Endodermal cell (in vitro differentiated cells): Measurements from ENCODE around the gene ODF4. TPM values are rescaled to one million over a fixed set of nuclear protein-coding genes. Genes with fewer than 3 reads are reported as not detected.
"Not testable (repeated sequence)": the region's sequence is repeated elsewhere in the genome, so short reads cannot be mapped to it uniquely, and the experiment has no call there.

Source experiments
- DNase-seq: peaks from one replicate; pipeline ENCODE4 v3.0.0-alpha.2; 2017
- H3K27ac ChIP-seq: 2 replicates; pipeline ENCODE4 v1.5.1; 2013; ENCODE audit warnings: mild to moderate bottlenecking, low read depth, low read length, moderate library complexity
- H3K27me3 ChIP-seq: 2 replicates; pipeline ENCODE4 v1.6.1; 2013; ENCODE audit warnings: mild to moderate bottlenecking, low read length, moderate library complexity; ENCODE audit not compliant: insufficient read depth, control insufficient read depth, poor library complexity, severe bottlenecking
- H3K36me3 ChIP-seq: 2 replicates; pipeline ENCODE4 v1.7.0; 2013; ENCODE audit warnings: mild to moderate bottlenecking, low read length, moderate library complexity; ENCODE audit not compliant: control insufficient read depth, insufficient read depth
- H3K4me1 ChIP-seq: one replicate; pipeline ENCODE4 v1.7.0; 2013; ENCODE audit warnings: low read length; ENCODE audit not compliant: control insufficient read depth, insufficient read depth
- H3K4me3 ChIP-seq: 2 replicates; pipeline ENCODE4 v1.5.1; 2013; ENCODE audit warnings: mild to moderate bottlenecking, low read length, moderate library complexity
- H3K9ac ChIP-seq: 2 replicates; pipeline ENCODE4 v1.6.1; 2013; ENCODE audit warnings: mild to moderate bottlenecking, low read length, moderate library complexity; ENCODE audit not compliant: poor library complexity, severe bottlenecking; ENCODE audit errors: extremely low read depth
- H3K9me3 ChIP-seq: 2 replicates; pipeline ENCODE4 v1.6.1; 2013; ENCODE audit warnings: mild to moderate bottlenecking, low read length, moderate library complexity; ENCODE audit not compliant: control insufficient read depth
- H3K27ac Mint-ChIP-seq: 2 replicates; pipeline ENCODE4 v1.8.0; 2020; ENCODE audit warnings: mixed read lengths
- H3K27me3 Mint-ChIP-seq: 2 replicates; pipeline ENCODE4 v1.8.0; 2021; ENCODE audit warnings: mild to moderate bottlenecking, mixed read lengths; ENCODE audit not compliant: insufficient read depth
- H3K36me3 Mint-ChIP-seq: 2 replicates; pipeline ENCODE4 v1.8.0; 2020; ENCODE audit warnings: low read depth, mixed read lengths
- H3K4me1 Mint-ChIP-seq: 2 replicates; pipeline ENCODE4 v1.8.0; 2020; ENCODE audit warnings: mixed read lengths
- H3K4me3 Mint-ChIP-seq: 2 replicates; pipeline ENCODE4 v1.8.0; 2020; ENCODE audit warnings: mild to moderate bottlenecking, moderate library complexity, mixed read lengths
- H3K9me3 Mint-ChIP-seq: 2 replicates; pipeline ENCODE4 v1.8.0; 2020; ENCODE audit warnings: mild to moderate bottlenecking, mixed read lengths
- CTCF ChIP-seq: fragments of 200-600 bp; sonication (generic); conservative IDR thresholded peaks from 2 replicates; pipeline ENCODE4 v1.5.0; 2021; ENCODE audit warnings: antibody characterized with exemption, mild to moderate bottlenecking
- WGBS, 2 experiments: methylation state at CpG; one replicate each; pipeline versions ENCODE4 v1.1.5 to v1.1.7; 2013; ENCODE audit warnings: missing lambda C conversion rate in 2 of 2, mixed read lengths in 1 of 2; ENCODE audit not compliant: insufficient coverage in 1 of 2, insufficient read length in 1 of 2; 5-methylcytosine and 5-hydroxymethylcytosine counted together
- total RNA-seq, 2 donors: library from RNA; stranded (reverse); fragmentation: NEBNext Ultra II Directional in 1 of 2; extraction: Animal tissue kit (Norgen Biotek cat#: 25700) in 1 of 2; gene quantifications; 2 replicates in 1 of 2; 3 replicates in 1 of 2; pipeline ENCODE4 v1.2.1, GENCODE V29; 2021

The ODF4 gene
- total RNA-seq, 2 donors from 2014 or later = not detected

GRCh38 chr17:8345052-8345690, 5.5 kb downstream of the ODF4 start:
- Histone ChIP-seq H3K27me3 (no peaks in the 10 kb centered on the region), H3K36me3 (no peaks in the 10 kb centered on the region), H3K27ac (no peak overlapping the region), H3K9me3 (no peaks in the 10 kb centered on the region), H3K4me3 (no peak overlapping the region), H3K9ac (no peak overlapping the region), H3K4me1 (peaks cover 6% of the 10 kb centered on the region)
- H3K27me3 Mint-ChIP-seq = no peaks in the 10 kb centered on the region
- no peak for DNase-seq
- no peak overlapping the region for H3K27ac Mint-ChIP-seq
- H3K4me3 Mint-ChIP-seq = no peak overlapping the region
- WGBS, 2 experiments = 91 to 100% methylated on average over 1 to 6 of the region's 6 CpGs
- no peaks in the 10 kb centered on the region for H3K9me3 Mint-ChIP-seq
- no peak for TF ChIP-seq CTCF
- H3K4me1 Mint-ChIP-seq = peaks cover 25% of the 10 kb centered on the region
- H3K36me3 Mint-ChIP-seq = no peaks in the 10 kb centered on the region

DNA sequence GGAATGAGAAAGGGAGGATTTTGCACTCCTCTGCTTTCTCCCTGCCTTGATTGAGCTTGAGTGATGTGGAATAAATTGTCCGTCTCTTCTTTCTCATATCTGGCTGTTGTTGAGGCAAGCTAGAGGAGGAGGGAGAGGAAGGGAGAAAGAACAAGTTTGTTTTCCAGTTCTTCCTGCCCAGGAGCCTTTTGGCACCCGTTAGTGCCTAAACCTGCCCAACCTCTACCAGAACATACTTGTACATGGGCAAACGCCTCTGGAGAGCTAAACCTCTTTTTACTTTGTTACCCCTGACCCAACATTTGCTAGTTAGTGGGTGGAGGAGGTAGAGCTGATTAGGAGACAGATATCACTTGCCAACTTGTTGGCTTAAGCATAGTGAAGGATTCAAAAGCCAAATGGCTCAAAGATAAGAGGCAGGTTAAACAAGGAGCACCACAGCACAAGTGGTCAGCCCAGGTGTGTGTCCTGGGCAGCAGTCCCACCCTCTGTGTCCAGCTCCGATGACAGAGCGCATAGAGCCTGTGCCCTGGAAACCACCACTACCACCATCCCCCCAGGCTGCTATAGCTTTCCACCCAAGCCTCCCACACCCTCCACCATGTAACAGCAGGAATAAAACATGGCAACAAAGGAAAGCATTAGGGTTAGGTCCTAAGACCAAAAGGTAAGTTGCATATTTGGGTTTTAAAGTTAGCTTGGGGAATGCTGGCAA, 6.5 kb downstream of the ODF4 start:
- Histone ChIP-seq H3K4me3 (no peak overlapping the region), H3K36me3 (no peaks in the 10 kb centered on the region), H3K27ac (no peak overlapping the region), H3K4me1 (peaks cover 6% of the 10 kb centered on the region), H3K27me3 (no peaks in the 10 kb centered on the region), H3K9ac (no peak overlapping the region), H3K9me3 (no peaks in the 10 kb centered on the region)
- peak overlapping the region; percentile 54 for H3K27ac Mint-ChIP-seq
- H3K27me3 Mint-ChIP-seq = no peaks in the 10 kb centered on the region
- no peak for DNase-seq
- peak overlapping the region; percentile 51 for H3K4me3 Mint-ChIP-seq
- H3K9me3 Mint-ChIP-seq = no peaks in the 10 kb centered on the region
- no peaks in the 10 kb centered on the region for H3K36me3 Mint-ChIP-seq
- H3K4me1 Mint-ChIP-seq = peaks cover 24% of the 10 kb centered on the region
- no peak for TF ChIP-seq CTCF
- WGBS, 2 experiments = 92 to 100% methylated on average over 1 to 5 of the region's 5 CpGs

GRCh38 chr17:8347001-8347400, 7.4 kb downstream of the ODF4 start:
- H3K9me3 ChIP-seq, H3K4me3 ChIP-seq, DNase-seq, H3K27ac Mint-ChIP-seq, H3K4me1 ChIP-seq, H3K9ac ChIP-seq, H3K27ac ChIP-seq, H3K27me3 Mint-ChIP-seq, H3K27me3 ChIP-seq, H3K9me3 Mint-ChIP-seq, H3K36me3 Mint-ChIP-seq, H3K36me3 ChIP-seq: not testable (repeated sequence)
- Mint-ChIP-seq H3K4me1 (peaks cover 20% of the 10 kb centered on the region), H3K4me3 (peak overlapping the region; percentile 51)
- 94 to 100% methylated on average over 2 to 19 of the region's 25 CpGs for WGBS, 2 experiments
